Bronchial epithelial cell (primary cell): Measurements from ENCODE around the gene HIGD1B. TPM values are rescaled to one million over a fixed set of nuclear protein-coding genes. Genes with fewer than 3 reads are reported as not detected.
A peak's percentile ranks its signal among the peaks of the same experiment; 100 is the strongest.

ENCODE experiments used
- DNase-seq: peaks from one replicate; pipeline ENCODE4 v3.0.0-alpha.2; 2010; ENCODE audit warnings: low read depth
- FAIRE-seq: peaks from 2 replicates; lab custom pipeline; 2011; peaks lifted over from hg19 to GRCh38; lab: Jason Lieb, UNC
- H3K27me3 ChIP-seq: 2 replicates; pipeline ENCODE4 v1.5.1; 2011; ENCODE audit warnings: low read length; ENCODE audit not compliant: control insufficient read depth, insufficient read depth
- H3K36me3 ChIP-seq: 2 replicates; pipeline ENCODE4 v1.5.1; 2011; ENCODE audit warnings: low read length; ENCODE audit not compliant: control insufficient read depth, insufficient read depth
- H3K4me3 ChIP-seq: 2 replicates; pipeline ENCODE4 v1.5.1; 2011; ENCODE audit warnings: mild to moderate bottlenecking, low read depth, low read length, control low read depth
- total RNA-seq: library from RNA; depleted of rRNA; stranded (reverse); fragments of >200 nt; gene quantifications from 2 replicates; pipeline ENCODE4 v1.2.1, GENCODE V29; 2014
- TF ChIP-seq, protein P1 (sequence below): IDR thresholded peaks from 2 replicates; pipeline ENCODE4 v1.5.1; 2011; ENCODE audit warnings: mild to moderate bottlenecking, moderate library complexity, low read length, control low read depth, inconsistent platforms; ENCODE audit not compliant: insufficient read depth, severe bottlenecking

Gene HIGD1B
- total RNA-seq, 1 donor from 2014 or later, result not detected

DNA sequence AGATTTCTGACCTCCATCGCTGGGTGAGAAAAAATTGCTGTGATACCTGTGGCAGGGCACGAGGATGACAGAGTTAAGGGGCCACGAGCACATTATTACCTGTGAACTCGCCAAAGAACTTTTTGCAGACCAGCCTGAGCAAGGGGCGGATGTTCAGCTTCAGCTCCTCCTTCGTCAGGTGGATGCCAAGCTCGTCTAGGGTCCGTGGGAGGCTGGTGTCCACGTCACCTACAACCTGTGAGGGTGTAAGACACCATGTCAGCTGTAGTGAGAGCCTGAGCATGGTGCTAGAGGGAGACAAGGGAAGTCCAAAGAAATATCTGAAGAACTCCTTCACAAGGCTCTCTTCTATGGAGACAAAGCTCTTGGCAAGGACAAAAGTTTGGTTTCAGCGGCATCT is 17.1 kb downstream of the HIGD1B start:
- FAIRE-seq (no peak), DNase-seq (no peak)
- no peak overlapping the region for H3K4me3 ChIP-seq
- H3K27me3 ChIP-seq, result no peaks in the 10 kb centered on the region
- H3K36me3 ChIP-seq, result peaks cover 34% of the 10 kb centered on the region
- TF ChIP-seq, protein P1, sequence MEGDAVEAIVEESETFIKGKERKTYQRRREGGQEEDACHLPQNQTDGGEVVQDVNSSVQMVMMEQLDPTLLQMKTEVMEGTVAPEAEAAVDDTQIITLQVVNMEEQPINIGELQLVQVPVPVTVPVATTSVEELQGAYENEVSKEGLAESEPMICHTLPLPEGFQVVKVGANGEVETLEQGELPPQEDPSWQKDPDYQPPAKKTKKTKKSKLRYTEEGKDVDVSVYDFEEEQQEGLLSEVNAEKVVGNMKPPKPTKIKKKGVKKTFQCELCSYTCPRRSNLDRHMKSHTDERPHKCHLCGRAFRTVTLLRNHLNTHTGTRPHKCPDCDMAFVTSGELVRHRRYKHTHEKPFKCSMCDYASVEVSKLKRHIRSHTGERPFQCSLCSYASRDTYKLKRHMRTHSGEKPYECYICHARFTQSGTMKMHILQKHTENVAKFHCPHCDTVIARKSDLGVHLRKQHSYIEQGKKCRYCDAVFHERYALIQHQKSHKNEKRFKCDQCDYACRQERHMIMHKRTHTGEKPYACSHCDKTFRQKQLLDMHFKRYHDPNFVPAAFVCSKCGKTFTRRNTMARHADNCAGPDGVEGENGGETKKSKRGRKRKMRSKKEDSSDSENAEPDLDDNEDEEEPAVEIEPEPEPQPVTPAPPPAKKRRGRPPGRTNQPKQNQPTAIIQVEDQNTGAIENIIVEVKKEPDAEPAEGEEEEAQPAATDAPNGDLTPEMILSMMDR, result no peak

DNA sequence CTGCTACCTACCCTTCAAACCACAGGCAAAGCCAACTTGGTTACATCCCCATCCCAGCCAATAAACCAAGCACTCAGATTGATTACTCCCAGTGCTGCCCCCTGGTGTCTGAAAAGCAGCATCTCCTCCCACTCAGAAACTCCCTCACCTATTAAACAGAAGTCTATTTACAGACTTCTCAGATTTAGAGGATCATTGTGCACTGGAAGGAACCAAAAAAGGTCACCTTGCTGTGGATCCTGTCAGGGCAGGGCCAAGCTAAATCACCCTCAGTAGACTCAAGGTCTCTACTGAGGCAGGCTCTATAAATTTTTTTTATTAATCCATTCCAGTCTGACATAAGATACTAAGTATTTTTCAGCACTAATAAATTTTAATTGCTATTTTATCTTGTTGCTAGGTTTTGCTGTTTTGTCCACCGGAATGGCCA is 17.6 kb downstream of the HIGD1B start:
- FAIRE-seq (no peak), DNase-seq (peak; percentile 52)
- TF ChIP-seq, protein P1, result peak; percentile 77
- no peaks in the 10 kb centered on the region for H3K27me3 ChIP-seq
- H3K36me3 ChIP-seq, result peaks cover 32% of the 10 kb centered on the region
- H3K4me3 ChIP-seq, result no peak overlapping the region

DNA sequence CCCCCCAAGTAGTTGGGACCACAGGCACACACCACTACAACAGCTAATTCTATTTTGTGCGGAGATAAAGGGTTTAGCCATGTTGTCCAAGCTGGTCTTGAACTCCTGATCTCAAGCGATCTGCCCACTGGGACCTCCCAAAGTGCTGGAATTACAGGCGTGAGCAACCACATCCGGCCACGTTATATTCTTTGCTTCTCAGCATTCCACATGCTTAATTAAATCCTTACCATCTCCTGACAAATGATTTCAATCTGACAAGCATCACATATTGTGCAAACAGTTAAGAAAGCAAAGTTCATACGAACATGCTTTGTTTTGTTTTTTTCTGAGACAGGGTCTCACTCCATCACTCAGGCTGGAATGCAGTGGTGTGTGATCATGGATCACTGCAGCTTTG is 18.2 kb downstream of the HIGD1B start:
- TF ChIP-seq, protein P1, result no peak
- no peak for DNase-seq
- no peak for FAIRE-seq
- Histone ChIP-seq H3K36me3 (peaks cover 30% of the 10 kb centered on the region), H3K4me3 (no peak overlapping the region), H3K27me3 (no peaks in the 10 kb centered on the region)

DNA sequence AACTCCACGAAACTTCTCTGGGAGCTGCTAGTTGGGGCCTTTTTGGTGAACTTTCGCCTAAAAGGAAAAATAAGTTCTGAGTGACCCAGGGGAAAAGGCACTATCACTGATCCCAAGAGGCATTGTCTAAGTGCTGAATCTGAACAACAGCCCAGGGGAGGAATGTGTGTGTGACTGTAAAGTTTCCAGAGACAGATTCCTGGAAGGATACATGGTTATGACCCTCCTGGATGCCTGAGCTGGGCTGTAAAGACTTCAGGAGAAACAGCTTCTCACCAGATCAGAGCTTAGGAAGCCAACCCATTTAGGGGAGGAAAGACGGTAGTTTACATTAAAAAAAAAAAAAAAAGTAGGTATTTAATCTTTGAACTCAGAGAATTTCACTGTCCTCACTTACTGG is 20.2 kb downstream of the HIGD1B start:
- DNase-seq (no peak), FAIRE-seq (no peak)
- Histone ChIP-seq H3K4me3 (no peak overlapping the region), H3K36me3 (peaks cover 33% of the 10 kb centered on the region), H3K27me3 (no peaks in the 10 kb centered on the region)
- TF ChIP-seq, protein P1, result no peak

DNA sequence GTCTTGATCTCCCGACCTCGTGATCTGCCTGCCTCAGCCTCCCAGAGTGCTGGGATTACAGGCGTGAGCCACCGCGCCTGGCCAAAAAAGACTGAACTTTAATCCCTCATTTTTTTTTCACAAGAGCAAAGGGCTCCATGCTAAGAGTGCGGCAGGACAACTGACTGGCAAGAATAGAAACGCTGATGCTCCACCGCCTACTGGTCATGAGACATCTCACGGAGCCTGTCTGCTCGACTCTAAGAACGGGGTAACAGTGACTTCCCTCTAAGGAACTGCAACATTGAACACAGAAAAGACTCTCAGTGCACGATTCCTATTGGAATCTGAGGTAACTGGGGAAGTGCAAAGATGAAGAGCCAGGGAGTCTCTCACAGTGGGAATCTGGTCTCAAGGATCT is 23.9 kb downstream of the HIGD1B start:
- FAIRE-seq, result no peak
- peaks cover 31% of the 10 kb centered on the region for H3K36me3 ChIP-seq
- H3K4me3 ChIP-seq, result no peak overlapping the region
- no peak for DNase-seq
- no peaks in the 10 kb centered on the region for H3K27me3 ChIP-seq
- TF ChIP-seq, protein P1, result no peak

DNA sequence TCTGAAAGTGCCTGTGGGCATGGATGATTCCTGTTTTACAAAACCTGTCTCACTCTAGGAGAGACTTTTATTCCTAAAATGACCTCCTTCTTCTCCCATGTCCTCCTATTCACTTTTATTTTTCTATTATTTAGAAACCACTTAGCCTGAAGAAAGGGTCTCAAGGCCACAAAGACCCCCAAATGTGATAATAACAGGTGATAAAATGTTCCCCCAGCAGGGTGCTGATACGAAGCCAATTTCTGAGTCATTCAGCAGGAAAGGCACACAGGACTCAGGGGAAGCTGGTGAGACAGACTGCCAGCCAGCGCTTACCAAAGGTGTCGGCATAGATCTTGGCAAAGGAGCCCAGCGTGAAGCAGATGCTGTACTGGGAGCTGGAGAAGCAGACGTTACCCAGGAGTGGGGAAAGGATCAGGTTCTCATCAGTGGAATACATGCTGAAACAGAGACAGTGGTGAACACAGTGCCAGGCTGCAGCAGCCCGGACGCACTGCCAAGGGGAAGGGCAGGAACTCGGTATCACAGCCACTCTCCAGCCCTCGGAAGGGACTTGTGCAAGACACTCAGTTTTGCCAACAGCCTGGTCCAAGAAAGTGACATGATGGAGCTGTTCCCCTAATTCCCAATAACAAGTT is 24.6 kb downstream of the HIGD1B start:
- TF ChIP-seq, protein P1, result no peak
- peaks cover 31% of the 10 kb centered on the region for H3K36me3 ChIP-seq
- no peak for FAIRE-seq

More for the DNA sequence above, 24.6 kb downstream of the HIGD1B start:
- peak; percentile 4 for DNase-seq
- H3K4me3 ChIP-seq, result no peak overlapping the region
- no peaks in the 10 kb centered on the region for H3K27me3 ChIP-seq
